Kidney (tissue), 14 donors: ENCODE measurements around the gene ENTREP1. TPM values are rescaled to one million over a fixed set of nuclear protein-coding genes. Genes with fewer than 3 reads are reported as not detected.

ENCODE experiments used
- DNase-seq, 5 donors: peaks; one replicate each; pipeline ENCODE4 v3.0.0-alpha.2; 2013 to 2020
- FAIRE-seq: peaks from 2 replicates; lab custom pipeline; 2012; peaks lifted over from hg19 to GRCh38; lab: Jason Lieb, UNC
- H3K27ac ChIP-seq, 2 donors: one replicate each; pipeline ENCODE4 v1.7.0; 2013; ENCODE audit warnings: low read depth in 2 of 2, low read length in 2 of 2, inconsistent platforms in 1 of 2
- H3K27me3 ChIP-seq: one replicate; pipeline ENCODE4 v1.7.1; 2013; ENCODE audit warnings: low read length, inconsistent platforms; ENCODE audit not compliant: control insufficient read depth, insufficient read depth
- H3K36me3 ChIP-seq, 3 donors: one replicate each; pipeline versions ENCODE4 v1.7.0 to v1.7.1; 2013; ENCODE audit warnings: low read length in 3 of 3, control low read depth in 1 of 3, inconsistent platforms in 1 of 3; ENCODE audit not compliant: insufficient read depth in 3 of 3, control insufficient read depth in 2 of 3
- H3K4me1 ChIP-seq, 3 donors: one replicate each; pipeline versions ENCODE4 v1.7.0 to v1.7.1; 2013; ENCODE audit warnings: low read length in 3 of 3, inconsistent platforms in 1 of 3, low read depth in 1 of 3; ENCODE audit not compliant: control insufficient read depth in 2 of 3, insufficient read depth in 2 of 3
- H3K4me3 ChIP-seq, 3 donors: one replicate each; pipeline versions ENCODE4 v1.7.0 to v1.8.1; 2013; ENCODE audit warnings: low read length in 3 of 3, control low read depth in 1 of 3, inconsistent platforms in 1 of 3
- H3K9ac ChIP-seq, 3 donors: one replicate each; pipeline versions ENCODE4 v1.7.0 to v1.7.1; 2013; ENCODE audit warnings: low read length in 3 of 3, control low read depth in 1 of 3, inconsistent platforms in 1 of 3
- H3K9me3 ChIP-seq, 3 donors: one replicate each; pipeline versions ENCODE4 v1.7.0 to v1.7.1; 2013; ENCODE audit warnings: low read length in 3 of 3, control low read depth in 1 of 3, inconsistent platforms in 1 of 3; ENCODE audit not compliant: control insufficient read depth in 2 of 3, insufficient read depth in 1 of 3
- CTCF ChIP-seq: IDR thresholded peaks from 3 replicates; pipeline ENCODE4 v1.5.1; 2012; ENCODE audit warnings: mild to moderate bottlenecking, moderate library complexity, borderline replicate concordance; ENCODE audit not compliant: insufficient read depth; ENCODE audit errors: extremely low read depth
- intact Hi-C: fragments of 100-400 bp; cut with DNase I; formaldehyde crosslinking; loops from one replicate; pipeline ENCODE4 v1.11.1; 2022
- polyA plus RNA-seq: library from polyadenylated mRNA; stranded (reverse); fragments of 350-450 nt; fragmentation: Illumina TruSeq; extraction: RNeasy Lipid Tissue Mini Kit (QIAGEN cat#74804); gene quantifications from one replicate; pipeline ENCODE4 v1.2.3, GENCODE V29; 2014; ENCODE audit warnings: low read depth, low replicate concordance; ENCODE audit not compliant: insufficient read depth
- total RNA-seq: library from RNA; stranded (reverse); fragmentation: NEBNext Ultra II Directional; extraction: Animal tissue kit (Norgen Biotek cat#: 25700); gene quantifications from one replicate; pipeline ENCODE4 v1.2.1, GENCODE V29; 2021
- donor health status: control.
- donor health status: control.
- donor health status: control.
- donor health status: control.
- donor health status: control.
- donor health status: DM: yes; HTN: yes; CAD: no.
- donor health status: Normal renal cell carcinoma (clear cell type).

ENTREP1 gene
- total and polyA plus RNA-seq, 2 donors from 2014 or later: 7.5 to 8.6 TPM

GRCh38 chr9:69308206-69308931 lies 16.6 kb upstream of the ENTREP1 start:
- Histone ChIP-seq H3K27ac (no peak overlapping the region), H3K27me3 (no peaks in the 10 kb centered on the region), H3K4me1 (no peaks in the 10 kb centered on the region), H3K4me3 (no peak overlapping the region), H3K9ac (no peak overlapping the region), H3K9me3 (peaks cover 0 to 3% (median 0%) of the 10 kb centered on the region in 3 donors), H3K36me3 (no peaks in the 10 kb centered on the region)
- intact Hi-C loops: no loop called here
- TF ChIP-seq CTCF: no peak
- FAIRE-seq (no peak), DNase-seq (no peak)

- Histone ChIP-seq H3K4me3 (no peak overlapping the region), H3K36me3 (no peaks in the 10 kb centered on the region), H3K27ac (no peak overlapping the region), H3K9ac (no peak overlapping the region), H3K9me3 (peaks cover 0 to 3% (median 0%) of the 10 kb centered on the region in 3 donors), H3K4me1 (no peaks in the 10 kb centered on the region), H3K27me3 (no peaks in the 10 kb centered on the region)
- DNase-seq: no peak
- intact Hi-C loops: no loop called here
- TF ChIP-seq CTCF: no peak
- no peak for FAIRE-seq
Measured at GRCh38 chr9:69313175-69313574, 11.8 kb upstream of the ENTREP1 start.

GRCh38 chr9:69314547-69314946 lies 10.5 kb upstream of the ENTREP1 start:
- peaks cover 0 to 3% (median 0%) of the 10 kb centered on the region in 3 donors for H3K9me3 ChIP-seq
- no peaks in the 10 kb centered on the region for H3K36me3 ChIP-seq
- intact Hi-C loops: no loop called here
- TF ChIP-seq CTCF: no peak
- no peaks in the 10 kb centered on the region for H3K4me1 ChIP-seq
- no peak for FAIRE-seq
- no peak for DNase-seq
- no peaks in the 10 kb centered on the region for H3K27me3 ChIP-seq
- no peak overlapping the region for H3K27ac ChIP-seq
- H3K4me3 ChIP-seq: no peak overlapping the region
- no peak overlapping the region for H3K9ac ChIP-seq
